Thyroid gland (tissue), 4 donors: ENCODE measurements around the gene PALLD.

ENCODE experiments used
- CTCF ChIP-seq, 6 experiments: fragments of 200-600 bp in 3 of 6; fragments of 450-650 bp in 3 of 6; sonication (generic) in 3 of 6; IDR thresholded peaks; one replicate each; pipeline ENCODE4 v1.5.1; 2016 to 2019; ENCODE audit warnings: antibody characterized with exemption in 6 of 6, mild to moderate bottlenecking in 2 of 6, inconsistent platforms in 1 of 6, moderate library complexity in 1 of 6
- POLR2A ChIP-seq, 2 donors: fragments of 450-650 bp; IDR thresholded peaks; one replicate each; pipeline ENCODE4 v1.6.1; 2017; ENCODE audit warnings: antibody characterized with exemption in 2 of 2, mild to moderate bottlenecking in 2 of 2, moderate library complexity in 1 of 2

- TF ChIP-seq CTCF (IDR thresholded peaks at IDR 0.05) (no peak), POLR2A (IDR thresholded peaks at IDR 0.05) (no peak)
Measured at GRCh38 chr4:168842186-168842585, 345.3 kb downstream of the PALLD start.
